Panc1 (cell line): Measurements from ENCODE around the gene FAM107B. TPM values are rescaled to one million over a fixed set of nuclear protein-coding genes. Genes with fewer than 3 reads are reported as not detected.

Source experiments
- ATAC-seq: fragments of 200-7000 bp; cut with Tn5 transposase; 2 replicates; pipeline ENCODE4 v1.9.1; 2020; ENCODE audit warnings: mild to moderate bottlenecking, moderate library complexity
- BruUV-seq: library from RNA; stranded (reverse); fragments of 400-500 nt; replicated peaks from 2 replicates; lab custom pipeline; 2021; lab: Mats Ljungman, UMichigan
- CTCF ChIA-PET: fragments of 300-600 bp; sonication (Branson Sonifier 250); formaldehyde crosslinking; loops from one replicate; lab custom pipeline; 2022; ENCODE audit warnings: antibody characterized with exemption; lab: Charles Lee
- POLR2A ChIA-PET: fragments of 300-600 bp; sonication (Branson Sonifier 250); formaldehyde crosslinking; loops from one replicate; lab custom pipeline; 2022; ENCODE audit warnings: antibody characterized with exemption; lab: Charles Lee
- DNase-seq: peaks from one replicate; pipeline ENCODE4 v3.0.0-alpha.2; 2010; ENCODE audit warnings: low read depth, low spot score
- H3K27ac ChIP-seq: 2 replicates; pipeline ENCODE4 v1.5.1; 2011; ENCODE audit warnings: mild to moderate bottlenecking, low read length, inconsistent platforms
- H3K27me3 ChIP-seq: fragments of 200-500 bp; sonication (Bioruptor generic); 2 replicates; pipeline ENCODE4 v1.6.0; 2014; ENCODE audit warnings: low read length, inconsistent platforms; ENCODE audit not compliant: control insufficient read depth, insufficient read depth
- H3K36me3 ChIP-seq: fragments of 200-500 bp; sonication (Bioruptor generic); 2 replicates; pipeline ENCODE4 v1.5.1; 2014; ENCODE audit warnings: inconsistent platforms, mild to moderate bottlenecking, low read length, moderate library complexity; ENCODE audit not compliant: control insufficient read depth, insufficient read depth
- H3K4me1 ChIP-seq: 2 replicates; pipeline ENCODE4 v1.5.1; 2011; ENCODE audit warnings: inconsistent platforms, mild to moderate bottlenecking, low read length, moderate library complexity; ENCODE audit not compliant: control insufficient read depth, insufficient read depth
- H3K4me3 ChIP-seq, 2 experiments: 2 replicates each; pipeline ENCODE4 v1.5.1; 2011 to 2012; ENCODE audit warnings: low read depth in 2 of 2, low read length in 2 of 2, mild to moderate bottlenecking in 2 of 2, inconsistent platforms in 1 of 2, moderate library complexity in 1 of 2
- H3K9me3 ChIP-seq: fragments of 200-500 bp; sonication (Bioruptor generic); 2 replicates; pipeline ENCODE4 v1.5.1; 2014; ENCODE audit warnings: low read depth, mild to moderate bottlenecking, inconsistent platforms, low read length, moderate library complexity; ENCODE audit not compliant: control insufficient read depth, insufficient read depth
- POLR2AphosphoS5 ChIP-seq: IDR thresholded peaks from 2 replicates; pipeline ENCODE4 v1.6.1; 2012; ENCODE audit warnings: mild to moderate bottlenecking, low read depth, low read length, moderate library complexity
- SIN3A ChIP-seq: IDR thresholded peaks from 2 replicates; pipeline ENCODE4 v1.6.1; 2012; ENCODE audit warnings: low read depth, mild to moderate bottlenecking, low read length, moderate library complexity, borderline replicate concordance; ENCODE audit not compliant: insufficient read depth
- TCF7L2 ChIP-seq: IDR thresholded peaks from 2 replicates; pipeline ENCODE4 v1.6.1; 2011; ENCODE audit warnings: mild to moderate bottlenecking, low read depth, low read length, inconsistent platforms
- in situ Hi-C: cut with HindIII; loops from 2 replicates; pipeline ENCODE4 v1.10.0; 2016; ENCODE audit warnings: low sequenced_read_pairs, low pct_unique_long_range_greater_than_20kb
- intact Hi-C: fragments of 100-400 bp; cut with micrococcal nuclease; formaldehyde crosslinking; loops from one replicate; pipeline ENCODE4 v1.10.0; 2022; ENCODE audit not compliant: unreplicated experiment
- total RNA-seq: library from RNA; stranded (reverse); gene quantifications from one replicate; pipeline ENCODE4 v1.2.1, GENCODE V29; 2021; ENCODE audit not compliant: unreplicated experiment
- TF ChIP-seq, protein P1 (sequence below), 2 experiments: IDR thresholded peaks; 2 replicates each; pipeline ENCODE4 v1.6.1; 2011 to 2012; ENCODE audit warnings: low read depth in 2 of 2, control low read depth in 1 of 2, low read length in 1 of 2, mild to moderate bottlenecking in 1 of 2, moderate library complexity in 1 of 2; ENCODE audit not compliant: insufficient read depth in 1 of 2
- TF ChIP-seq, protein P2 (sequence below): fragments of 450-650 bp; IDR thresholded peaks from 2 replicates; pipeline ENCODE4 v1.5.1; 2017; ENCODE audit warnings: mild to moderate bottlenecking

Gene FAM107B
- total RNA-seq, 1 experiment from 2014 or later = 13.4 TPM

DNA sequence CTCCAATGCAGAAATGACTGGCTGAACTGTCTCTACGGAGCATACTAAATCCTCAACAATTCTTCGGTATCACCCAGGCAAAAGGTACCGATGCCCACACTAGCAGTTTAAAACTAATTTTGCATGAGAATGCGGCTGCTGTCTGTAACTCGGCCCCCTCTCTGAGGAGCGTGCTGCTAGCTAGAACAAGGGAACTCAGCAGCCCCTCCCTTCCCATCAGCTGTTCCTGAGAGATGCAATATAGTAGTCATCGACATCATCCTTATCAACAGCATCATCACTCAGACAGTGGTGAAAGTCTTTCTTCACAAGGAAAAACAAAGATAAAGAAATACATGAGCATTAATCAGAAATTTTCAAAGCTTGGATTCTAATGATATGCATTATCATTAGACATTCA, 254.9 kb downstream of the FAM107B start:
- BruUV-seq = no TSS peak
- Histone ChIP-seq H3K4me3 (no peak overlapping the region), H3K4me1 (no peaks in the 10 kb centered on the region), H3K27ac (no peak overlapping the region), H3K36me3 (no peaks in the 10 kb centered on the region; the same call in 1 of the 2 replicates), H3K27me3 (no peaks in the 10 kb centered on the region), H3K9me3 (no peaks in the 10 kb centered on the region)
- CTCF ChIA-PET = interaction anchor here (0.6 kb wide), 1 partner anchor 11 kb away, joined by 4 read pairs; no protein-coding TSS in a partner anchor
- in situ Hi-C loops (no loop called here), intact Hi-C loops (no loop called here)
- TF ChIP-seq SIN3A = no peak
- TF ChIP-seq, protein P1, sequence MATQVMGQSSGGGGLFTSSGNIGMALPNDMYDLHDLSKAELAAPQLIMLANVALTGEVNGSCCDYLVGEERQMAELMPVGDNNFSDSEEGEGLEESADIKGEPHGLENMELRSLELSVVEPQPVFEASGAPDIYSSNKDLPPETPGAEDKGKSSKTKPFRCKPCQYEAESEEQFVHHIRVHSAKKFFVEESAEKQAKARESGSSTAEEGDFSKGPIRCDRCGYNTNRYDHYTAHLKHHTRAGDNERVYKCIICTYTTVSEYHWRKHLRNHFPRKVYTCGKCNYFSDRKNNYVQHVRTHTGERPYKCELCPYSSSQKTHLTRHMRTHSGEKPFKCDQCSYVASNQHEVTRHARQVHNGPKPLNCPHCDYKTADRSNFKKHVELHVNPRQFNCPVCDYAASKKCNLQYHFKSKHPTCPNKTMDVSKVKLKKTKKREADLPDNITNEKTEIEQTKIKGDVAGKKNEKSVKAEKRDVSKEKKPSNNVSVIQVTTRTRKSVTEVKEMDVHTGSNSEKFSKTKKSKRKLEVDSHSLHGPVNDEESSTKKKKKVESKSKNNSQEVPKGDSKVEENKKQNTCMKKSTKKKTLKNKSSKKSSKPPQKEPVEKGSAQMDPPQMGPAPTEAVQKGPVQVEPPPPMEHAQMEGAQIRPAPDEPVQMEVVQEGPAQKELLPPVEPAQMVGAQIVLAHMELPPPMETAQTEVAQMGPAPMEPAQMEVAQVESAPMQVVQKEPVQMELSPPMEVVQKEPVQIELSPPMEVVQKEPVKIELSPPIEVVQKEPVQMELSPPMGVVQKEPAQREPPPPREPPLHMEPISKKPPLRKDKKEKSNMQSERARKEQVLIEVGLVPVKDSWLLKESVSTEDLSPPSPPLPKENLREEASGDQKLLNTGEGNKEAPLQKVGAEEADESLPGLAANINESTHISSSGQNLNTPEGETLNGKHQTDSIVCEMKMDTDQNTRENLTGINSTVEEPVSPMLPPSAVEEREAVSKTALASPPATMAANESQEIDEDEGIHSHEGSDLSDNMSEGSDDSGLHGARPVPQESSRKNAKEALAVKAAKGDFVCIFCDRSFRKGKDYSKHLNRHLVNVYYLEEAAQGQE (IDR thresholded peaks at IDR 0.05; ENCODE audit: insufficient read depth in 1 of 2, low read depth in 2 of 2, low read length in 1 of 2) = no peak
- no peak for TF ChIP-seq TCF7L2
- TF ChIP-seq, protein P2, sequence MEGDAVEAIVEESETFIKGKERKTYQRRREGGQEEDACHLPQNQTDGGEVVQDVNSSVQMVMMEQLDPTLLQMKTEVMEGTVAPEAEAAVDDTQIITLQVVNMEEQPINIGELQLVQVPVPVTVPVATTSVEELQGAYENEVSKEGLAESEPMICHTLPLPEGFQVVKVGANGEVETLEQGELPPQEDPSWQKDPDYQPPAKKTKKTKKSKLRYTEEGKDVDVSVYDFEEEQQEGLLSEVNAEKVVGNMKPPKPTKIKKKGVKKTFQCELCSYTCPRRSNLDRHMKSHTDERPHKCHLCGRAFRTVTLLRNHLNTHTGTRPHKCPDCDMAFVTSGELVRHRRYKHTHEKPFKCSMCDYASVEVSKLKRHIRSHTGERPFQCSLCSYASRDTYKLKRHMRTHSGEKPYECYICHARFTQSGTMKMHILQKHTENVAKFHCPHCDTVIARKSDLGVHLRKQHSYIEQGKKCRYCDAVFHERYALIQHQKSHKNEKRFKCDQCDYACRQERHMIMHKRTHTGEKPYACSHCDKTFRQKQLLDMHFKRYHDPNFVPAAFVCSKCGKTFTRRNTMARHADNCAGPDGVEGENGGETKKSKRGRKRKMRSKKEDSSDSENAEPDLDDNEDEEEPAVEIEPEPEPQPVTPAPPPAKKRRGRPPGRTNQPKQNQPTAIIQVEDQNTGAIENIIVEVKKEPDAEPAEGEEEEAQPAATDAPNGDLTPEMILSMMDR = no peak
- no peak for TF ChIP-seq POLR2AphosphoS5
- POLR2A ChIA-PET = no interaction called here
- DNase-seq = no peak
- ATAC-seq = no peak

DNA sequence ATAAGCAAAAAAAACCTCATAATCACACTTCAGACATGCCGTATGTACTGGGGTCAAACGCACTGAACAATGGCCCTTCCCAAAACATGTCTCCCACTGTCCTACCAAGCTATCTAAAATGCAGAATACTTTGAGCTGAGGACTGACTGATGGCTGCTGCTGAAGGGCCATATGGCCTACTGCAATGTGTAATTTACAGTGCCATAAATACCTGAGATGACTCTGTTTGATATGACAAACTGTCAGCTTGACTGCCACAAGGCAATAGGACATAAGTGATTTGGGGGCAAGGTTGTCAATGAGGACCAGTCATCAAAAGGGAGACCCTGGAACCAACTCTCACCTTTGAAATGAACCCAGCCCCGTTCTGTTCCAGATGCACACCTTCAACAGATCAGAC, 256.5 kb downstream of the FAM107B start:
- DNase-seq (no peak), ATAC-seq (no peak)
- BruUV-seq = no TSS peak
- in situ Hi-C loops (no loop called here), intact Hi-C loops (no loop called here)
- TF ChIP-seq SIN3A = no peak
- TF ChIP-seq POLR2AphosphoS5 = no peak
- TF ChIP-seq, protein P2 = no peak
- TF ChIP-seq TCF7L2 = no peak
- TF ChIP-seq, protein P1 (IDR thresholded peaks at IDR 0.05; ENCODE audit: insufficient read depth in 1 of 2, low read depth in 2 of 2, low read length in 1 of 2) = no peak
- ChIA-PET POLR2A (no interaction called here), CTCF (no interaction called here)
- no peaks in the 10 kb centered on the region; the same call in 1 of the 2 replicates for H3K36me3 ChIP-seq
- H3K27me3 ChIP-seq = no peaks in the 10 kb centered on the region
- H3K4me3 ChIP-seq = no peak overlapping the region
- no peaks in the 10 kb centered on the region for H3K4me1 ChIP-seq
- H3K27ac ChIP-seq = no peak overlapping the region
- H3K9me3 ChIP-seq = no peaks in the 10 kb centered on the region
